Adrenal gland (tissue), 12 donors: ENCODE data around the gene PDIA5. TPM values are rescaled to one million over a fixed set of nuclear protein-coding genes. Genes with fewer than 3 reads are reported as not detected.

Experiments used
- DNase-seq, 7 donors: peaks; one replicate each; pipeline ENCODE4 v3.0.0-alpha.2; 2019 to 2020
- H3K27ac ChIP-seq, 5 donors: fragments of 200-600 bp; sonication (generic) in 4 of 5; 1 replicate in 3 of 5; 2 replicates in 2 of 5; pipeline versions ENCODE4 v1.5.1 to v1.8.0; 2016 to 2020; ENCODE audit warnings: mild to moderate bottlenecking in 1 of 5
- H3K27me3 ChIP-seq: fragments of 200-600 bp; 2 replicates; pipeline ENCODE4 v1.8.0; 2021
- H3K36me3 ChIP-seq, 2 donors: fragments of 200-600 bp; replicated peaks in 1 of 2; 1 replicate in 1 of 2; 2 replicates in 1 of 2; pipeline versions ENCODE4 v1.5.1 to v1.8.0; 2018 to 2022
- H3K4me1 ChIP-seq, 2 donors: fragments of 200-600 bp; replicated peaks in 1 of 2; 1 replicate in 1 of 2; 2 replicates in 1 of 2; pipeline versions ENCODE4 v1.5.1 to v1.8.0; 2018 to 2021
- H3K4me3 ChIP-seq, 4 donors: fragments of 200-600 bp; sonication (generic) in 3 of 4; one replicate each; pipeline ENCODE4 v1.5.1; 2016 to 2018
- H3K9me3 ChIP-seq, 3 donors: fragments of 200-600 bp; sonication (generic) in 1 of 3; replicated peaks in 1 of 3; 1 replicate in 2 of 3; 2 replicates in 1 of 3; pipeline versions ENCODE4 v1.5.1 to v1.8.0; 2016 to 2021
- POLR2A ChIP-seq, 2 donors: fragments of 450-650 bp; IDR thresholded peaks; one replicate each; pipeline ENCODE4 v1.6.1; 2017; ENCODE audit warnings: antibody characterized with exemption in 2 of 2, mild to moderate bottlenecking in 2 of 2, moderate library complexity in 1 of 2
- WGBS, 4 donors: extraction: QIAGEN DNeasy Blood & Tissue Kit in 2 of 4; methylation state at CpG; one replicate each; pipeline versions ENCODE4 v1.1.5 to v1.1.7; 2013 to 2017; 5-methylcytosine and 5-hydroxymethylcytosine counted together
- intact Hi-C, 2 donors: fragments of 100-400 bp; cut with DNase I; formaldehyde crosslinking; loops; one replicate each; pipeline versions ENCODE4 v1.14.1 to v1.15.0; 2022 to 2023
- polyA plus RNA-seq, 3 donors: library from polyadenylated mRNA; stranded (reverse); fragments of 200-250 nt in 2 of 3; fragments of 350-450 nt in 1 of 3; fragmentation: Illumina TruSeq in 1 of 3; extraction: RNeasy Lipid Tissue Mini Kit (QIAGEN cat#74804) in 1 of 3; gene quantifications; one replicate each; pipeline ENCODE4 v1.2.3, GENCODE V29; 2013 to 2014
- total RNA-seq, 9 donors: library from RNA; depleted of rRNA in 4 of 9; stranded (reverse); fragments of >200 nt in 4 of 9; fragments of 120-200 nt in 1 of 9; fragmentation: NEBNext Ultra II Directional in 1 of 9; extraction: Animal tissue kit (Norgen Biotek cat#: 25700) in 1 of 9; gene quantifications; one replicate each; pipeline versions ENCODE4 v1.1.0 to v1.2.4, GENCODE V29; 2013 to 2023
- TF ChIP-seq, protein P1 (sequence below), 6 experiments: fragments of 450-650 bp in 4 of 6; fragments of 200-600 bp in 2 of 6; sonication (generic) in 1 of 6; IDR thresholded peaks; 1 replicate in 5 of 6; 2 replicates in 1 of 6; pipeline versions ENCODE4 v1.5.1 to v1.8.0; 2016 to 2021; ENCODE audit warnings: antibody characterized with exemption in 6 of 6, mild to moderate bottlenecking in 2 of 6, moderate library complexity in 1 of 6
- donor health status: healthy with polysubstance abuse.
- donor health status: Bipolar disorder and iron deficiency.
- donor health status: DM: yes; HTN: yes; CAD: no.
- donor health status: DM: no; HTN: no; CAD: no.
- donor health status: DM: no; HTN: no; CAD: no.
- donor health status: DM: yes; HTN: yes; CAD: no.

Gene PDIA5
- total and polyA plus RNA-seq, 12 donors = 18.9 to 88.9 (median 50.9) TPM

- no peaks in the 10 kb centered on the region for H3K27me3 ChIP-seq
- no peak overlapping the region for H3K27ac ChIP-seq
- intact Hi-C loops = no loop called here
- H3K36me3 ChIP-seq = no peaks in the 10 kb centered on the region
- H3K4me3 ChIP-seq = no peak overlapping the region
- DNase-seq = no peak
- H3K9me3 ChIP-seq = no peaks in the 10 kb centered on the region
- 5 to 61% (median 47%) methylated on average over 1 of the region's 1 CpG for WGBS, 4 donors
- TF ChIP-seq, protein P1, sequence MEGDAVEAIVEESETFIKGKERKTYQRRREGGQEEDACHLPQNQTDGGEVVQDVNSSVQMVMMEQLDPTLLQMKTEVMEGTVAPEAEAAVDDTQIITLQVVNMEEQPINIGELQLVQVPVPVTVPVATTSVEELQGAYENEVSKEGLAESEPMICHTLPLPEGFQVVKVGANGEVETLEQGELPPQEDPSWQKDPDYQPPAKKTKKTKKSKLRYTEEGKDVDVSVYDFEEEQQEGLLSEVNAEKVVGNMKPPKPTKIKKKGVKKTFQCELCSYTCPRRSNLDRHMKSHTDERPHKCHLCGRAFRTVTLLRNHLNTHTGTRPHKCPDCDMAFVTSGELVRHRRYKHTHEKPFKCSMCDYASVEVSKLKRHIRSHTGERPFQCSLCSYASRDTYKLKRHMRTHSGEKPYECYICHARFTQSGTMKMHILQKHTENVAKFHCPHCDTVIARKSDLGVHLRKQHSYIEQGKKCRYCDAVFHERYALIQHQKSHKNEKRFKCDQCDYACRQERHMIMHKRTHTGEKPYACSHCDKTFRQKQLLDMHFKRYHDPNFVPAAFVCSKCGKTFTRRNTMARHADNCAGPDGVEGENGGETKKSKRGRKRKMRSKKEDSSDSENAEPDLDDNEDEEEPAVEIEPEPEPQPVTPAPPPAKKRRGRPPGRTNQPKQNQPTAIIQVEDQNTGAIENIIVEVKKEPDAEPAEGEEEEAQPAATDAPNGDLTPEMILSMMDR (IDR thresholded peaks at IDR 0.05) = no peak
- TF ChIP-seq POLR2A (IDR thresholded peaks at IDR 0.05) = no peak
- H3K4me1 ChIP-seq = peaks cover 10 to 14% of the 10 kb centered on the region in 2 donors
Measured at GRCh38 chr3:123064914-123065313, 1.9 kb upstream of the PDIA5 start.

DNA sequence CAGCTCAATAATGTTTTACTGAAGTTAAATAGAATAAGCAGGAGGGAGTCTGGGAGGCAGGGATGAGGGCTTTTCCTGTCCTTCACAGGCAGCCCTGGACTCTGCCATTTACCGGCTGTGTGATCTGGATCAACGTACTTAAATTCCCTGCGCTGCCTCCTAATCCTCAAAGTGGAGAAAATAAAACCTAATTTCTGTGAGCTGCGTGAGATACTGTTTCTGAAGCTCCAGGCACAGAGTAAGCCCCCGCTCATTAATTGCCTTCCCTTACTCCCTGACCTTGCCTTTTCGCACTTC lies 278 bp upstream of the PDIA5 start:
- H3K27me3 ChIP-seq = no peaks in the 10 kb centered on the region
- H3K27ac ChIP-seq = peak overlapping the region in 2 of 5 donors; percentile 80 to 91
- intact Hi-C loops = no loop called here
- H3K9me3 ChIP-seq = no peaks in the 10 kb centered on the region
- H3K36me3 ChIP-seq = no peaks in the 10 kb centered on the region
- no peak for DNase-seq
- H3K4me1 ChIP-seq = peaks cover 21 to 30% of the 10 kb centered on the region in 2 donors
- peak overlapping the region in 2 of 4 donors; percentile 72 to 94 for H3K4me3 ChIP-seq
- no peak for TF ChIP-seq POLR2A (IDR thresholded peaks at IDR 0.05)
- WGBS, 4 donors = 6 to 12% (median 11%) methylated on average over 6 of the region's 6 CpGs

GRCh38 chr3:123067689-123068600 lies 1.1 kb downstream of the PDIA5 start:
- no peaks in the 10 kb centered on the region for H3K36me3 ChIP-seq
- H3K27ac ChIP-seq = peak overlapping the region in 4 of 5 donors; percentile 66 to 91 (median 80)
- intact Hi-C loops = no loop called here
- H3K4me1 ChIP-seq = peaks cover 29 to 42% of the 10 kb centered on the region in 2 donors
- no peaks in the 10 kb centered on the region for H3K27me3 ChIP-seq
- no peaks in the 10 kb centered on the region for H3K9me3 ChIP-seq
- H3K4me3 ChIP-seq = peak overlapping the region; percentile 69 to 94 (median 80)
- peak in 2 of 7 donors; percentile 34 to 74 for DNase-seq
- no peak for TF ChIP-seq POLR2A (IDR thresholded peaks at IDR 0.05)
- TF ChIP-seq, protein P1 (IDR thresholded peaks at IDR 0.05) = no peak
- 10 to 15% (median 13%) methylated on average over 15 to 24 of the region's 24 CpGs for WGBS, 4 donors

DNA sequence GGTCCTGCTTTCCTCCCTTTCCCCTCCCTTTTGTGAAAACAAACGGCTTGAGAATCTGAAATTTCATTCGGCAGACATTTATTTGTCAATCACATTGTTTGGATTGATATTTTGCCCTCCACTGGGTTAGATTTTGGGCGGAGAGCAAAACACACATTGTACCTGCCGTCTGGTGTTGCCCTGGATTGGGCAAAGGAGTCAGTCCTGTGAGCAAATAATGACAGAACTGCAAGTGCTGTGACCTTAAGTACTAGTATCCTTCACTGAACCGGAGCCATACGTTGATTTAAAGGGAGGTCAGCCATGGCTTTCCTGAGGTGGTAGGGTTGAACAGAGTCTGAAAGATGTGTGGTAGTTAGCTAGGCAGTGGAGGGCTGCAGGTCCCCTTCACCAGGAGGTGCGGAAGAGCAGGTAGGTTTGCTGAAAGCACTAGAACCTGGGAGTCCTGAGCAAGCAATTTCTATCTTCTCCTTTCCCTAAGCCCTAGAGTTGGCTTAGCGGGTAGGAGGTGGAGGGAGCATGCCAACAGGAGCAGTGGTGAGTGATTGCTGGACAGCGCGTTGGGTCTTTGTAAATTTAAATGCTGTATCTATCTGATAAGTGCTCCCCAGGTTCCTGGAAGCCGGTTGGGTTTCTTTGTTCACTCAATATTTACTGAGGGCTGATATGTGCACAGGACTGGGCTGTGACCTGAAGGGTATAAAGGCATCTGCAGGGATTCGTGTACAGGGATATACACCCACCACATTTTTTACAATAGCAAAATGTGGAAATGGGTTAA lies 2.0 kb downstream of the PDIA5 start:
- peak overlapping the region in 2 of 5 donors; percentile 80 to 91 for H3K27ac ChIP-seq
- peak overlapping the region in 1 of 4 donors; percentile 72 for H3K4me3 ChIP-seq
- H3K27me3 ChIP-seq = no peaks in the 10 kb centered on the region
- WGBS, 4 donors = 58 to 68% (median 64%) methylated on average over 12 of the region's 12 CpGs
- intact Hi-C loops = no loop called here
- TF ChIP-seq, protein P1 (IDR thresholded peaks at IDR 0.05) = no peak
- no peak for TF ChIP-seq POLR2A (IDR thresholded peaks at IDR 0.05)
- H3K9me3 ChIP-seq = no peaks in the 10 kb centered on the region
- no peaks in the 10 kb centered on the region for H3K36me3 ChIP-seq
- H3K4me1 ChIP-seq = peaks cover 29 to 48% of the 10 kb centered on the region in 2 donors
- peak in 1 of 7 donors; percentile 49 for DNase-seq
